PC-9 (cell line): ENCODE data around the gene DAB1. TPM values are rescaled to one million over a fixed set of nuclear protein-coding genes. Genes with fewer than 3 reads are reported as not detected.

Source experiments
- BruUV-seq: library from RNA; stranded (reverse); fragments of 400-500 nt; replicated peaks from 2 replicates; lab custom pipeline; 2021; lab: Mats Ljungman, UMichigan
- CTCF ChIA-PET: fragments of 300-600 bp; sonication (Branson Sonifier 250); formaldehyde crosslinking; loops from one replicate; lab custom pipeline; 2022; ENCODE audit warnings: antibody characterized with exemption; lab: Charles Lee
- POLR2A ChIA-PET: fragments of 300-600 bp; sonication (Branson Sonifier 250); formaldehyde crosslinking; loops from one replicate; lab custom pipeline; 2022; ENCODE audit warnings: antibody characterized with exemption; ENCODE audit not compliant: unreplicated experiment; lab: Charles Lee
- DNase-seq, 2 experiments: peaks; one replicate each; pipeline versions ENCODE4 v3.0.0 to v3.0.0-alpha.2; 2015 to 2022; ENCODE audit warnings: mixed read lengths in 1 of 2
- H2AFZ ChIP-seq: fragments of 200-600 bp; sonication (generic); 2 replicates; pipeline ENCODE4 v1.8.1; 2017; ENCODE audit warnings: antibody characterized with exemption
- H3F3A ChIP-seq: fragments of 200-600 bp; sonication (generic); 2 replicates; pipeline ENCODE4 v1.8.1; 2017; ENCODE audit warnings: antibody characterized with exemption, mild to moderate bottlenecking, low read depth; ENCODE audit not compliant: insufficient read depth
- H3K27ac ChIP-seq: fragments of 200-600 bp; sonication (generic); 2 replicates; pipeline ENCODE4 v1.6.1; 2016; ENCODE audit warnings: mixed run types
- H3K27me3 ChIP-seq: fragments of 200-600 bp; sonication (generic); 2 replicates; pipeline ENCODE4 v1.6.1; 2016; ENCODE audit warnings: low read depth, mixed run types; ENCODE audit not compliant: insufficient read depth
- H3K36me3 ChIP-seq: fragments of 200-600 bp; sonication (generic); 2 replicates; pipeline ENCODE4 v1.6.1; 2016; ENCODE audit warnings: low read depth, mixed run types
- H3K4me1 ChIP-seq: fragments of 200-600 bp; sonication (generic); replicated peaks from 2 replicates; pipeline ENCODE4 v1.6.1; 2016; ENCODE audit warnings: mixed run types; ENCODE audit not compliant: insufficient read depth
- H3K4me2 ChIP-seq: fragments of 200-600 bp; sonication (generic); 2 replicates; pipeline ENCODE4 v1.6.1; 2017; ENCODE audit warnings: mixed run types
- H3K4me3 ChIP-seq: fragments of 200-600 bp; sonication (generic); 2 replicates; pipeline ENCODE4 v1.6.1; 2016; ENCODE audit warnings: mixed run types
- H3K79me2 ChIP-seq: fragments of 200-600 bp; sonication (generic); 2 replicates; pipeline ENCODE4 v1.6.1; 2017; ENCODE audit warnings: low read depth, mixed run types
- H3K9me2 ChIP-seq: fragments of 200-600 bp; sonication (generic); 2 replicates; pipeline ENCODE4 v1.8.1; 2017; ENCODE audit warnings: mild to moderate bottlenecking; ENCODE audit not compliant: insufficient read depth
- H3K9me3 ChIP-seq: fragments of 200-600 bp; sonication (generic); 2 replicates; pipeline ENCODE4 v1.8.1; 2016; ENCODE audit warnings: low read depth; ENCODE audit not compliant: insufficient read depth
- H4K20me1 ChIP-seq: fragments of 200-600 bp; sonication (generic); 2 replicates; pipeline ENCODE4 v1.8.1; 2017; ENCODE audit not compliant: insufficient read depth
- EZH2 ChIP-seq: fragments of 200-600 bp; sonication (generic); IDR thresholded peaks from 2 replicates; pipeline ENCODE4 v1.8.0; 2017; ENCODE audit warnings: antibody characterized with exemption, low read depth
- intact Hi-C: fragments of 100-400 bp; cut with micrococcal nuclease; formaldehyde crosslinking; loops from one replicate; pipeline ENCODE4 v1.10.0; 2022; ENCODE audit not compliant: unreplicated experiment
- total RNA-seq: library from RNA; stranded (reverse); gene quantifications from 2 replicates; pipeline ENCODE4 v1.2.3, GENCODE V29; 2021
- TF ChIP-seq, protein P1 (sequence below): fragments of 200-600 bp; sonication (generic); conservative IDR thresholded peaks from 2 replicates; pipeline ENCODE4 v1.6.1; 2017; ENCODE audit warnings: mixed run types, antibody characterized with exemption, mild to moderate bottlenecking, moderate library complexity

Gene DAB1
- total RNA-seq, 1 experiment from 2014 or later, result not detected

GRCh38 chr1:57142169-57142568 is 281.7 kb downstream of the DAB1 start:
- TF ChIP-seq, protein P1, sequence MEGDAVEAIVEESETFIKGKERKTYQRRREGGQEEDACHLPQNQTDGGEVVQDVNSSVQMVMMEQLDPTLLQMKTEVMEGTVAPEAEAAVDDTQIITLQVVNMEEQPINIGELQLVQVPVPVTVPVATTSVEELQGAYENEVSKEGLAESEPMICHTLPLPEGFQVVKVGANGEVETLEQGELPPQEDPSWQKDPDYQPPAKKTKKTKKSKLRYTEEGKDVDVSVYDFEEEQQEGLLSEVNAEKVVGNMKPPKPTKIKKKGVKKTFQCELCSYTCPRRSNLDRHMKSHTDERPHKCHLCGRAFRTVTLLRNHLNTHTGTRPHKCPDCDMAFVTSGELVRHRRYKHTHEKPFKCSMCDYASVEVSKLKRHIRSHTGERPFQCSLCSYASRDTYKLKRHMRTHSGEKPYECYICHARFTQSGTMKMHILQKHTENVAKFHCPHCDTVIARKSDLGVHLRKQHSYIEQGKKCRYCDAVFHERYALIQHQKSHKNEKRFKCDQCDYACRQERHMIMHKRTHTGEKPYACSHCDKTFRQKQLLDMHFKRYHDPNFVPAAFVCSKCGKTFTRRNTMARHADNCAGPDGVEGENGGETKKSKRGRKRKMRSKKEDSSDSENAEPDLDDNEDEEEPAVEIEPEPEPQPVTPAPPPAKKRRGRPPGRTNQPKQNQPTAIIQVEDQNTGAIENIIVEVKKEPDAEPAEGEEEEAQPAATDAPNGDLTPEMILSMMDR, result no peak
- TF ChIP-seq EZH2, result no peak
- intact Hi-C loops, result no loop called here
- no TSS peak for BruUV-seq
- Histone ChIP-seq H3K27ac (no peak overlapping the region), H3K4me3 (no peak overlapping the region), H3K79me2 (no peaks in the 10 kb centered on the region), H3K27me3 (peaks cover 10% of the 10 kb centered on the region; the same call in 1 of the 2 replicates), H2AFZ (no peak overlapping the region), H4K20me1 (no peaks in the 10 kb centered on the region), H3K4me1 (no peaks in the 10 kb centered on the region), H3K4me2 (no peak overlapping the region), H3K9me3 (no peaks in the 10 kb centered on the region), H3K36me3 (no peaks in the 10 kb centered on the region), H3K9me2 (no peaks in the 10 kb centered on the region), H3F3A (no peaks in the 10 kb centered on the region)
- ChIA-PET POLR2A (no interaction called here), CTCF (interaction anchor here (0.7 kb wide), 1 partner anchor 570 kb away, joined by 3 read pairs; no protein-coding TSS in a partner anchor)
- no peak for DNase-seq

GRCh38 chr1:57138432-57139078 is 285.3 kb downstream of the DAB1 start:
- intact Hi-C loops, result no loop called here
- Histone ChIP-seq H2AFZ (no peak overlapping the region), H3K9me2 (no peaks in the 10 kb centered on the region), H3K79me2 (no peaks in the 10 kb centered on the region), H3K27ac (no peak overlapping the region), H3K9me3 (no peaks in the 10 kb centered on the region), H3K4me3 (no peak overlapping the region), H3K27me3 (peaks cover 10% of the 10 kb centered on the region; the same call in 1 of the 2 replicates), H3F3A (no peaks in the 10 kb centered on the region), H3K4me1 (no peaks in the 10 kb centered on the region), H4K20me1 (no peaks in the 10 kb centered on the region), H3K4me2 (no peak overlapping the region), H3K36me3 (no peaks in the 10 kb centered on the region)
- BruUV-seq, result no TSS peak
- POLR2A ChIA-PET, result no interaction called here
- DNase-seq, result no peak
- CTCF ChIA-PET, result no interaction called here
- no peak for TF ChIP-seq EZH2
- TF ChIP-seq, protein P1, result no peak

DNA sequence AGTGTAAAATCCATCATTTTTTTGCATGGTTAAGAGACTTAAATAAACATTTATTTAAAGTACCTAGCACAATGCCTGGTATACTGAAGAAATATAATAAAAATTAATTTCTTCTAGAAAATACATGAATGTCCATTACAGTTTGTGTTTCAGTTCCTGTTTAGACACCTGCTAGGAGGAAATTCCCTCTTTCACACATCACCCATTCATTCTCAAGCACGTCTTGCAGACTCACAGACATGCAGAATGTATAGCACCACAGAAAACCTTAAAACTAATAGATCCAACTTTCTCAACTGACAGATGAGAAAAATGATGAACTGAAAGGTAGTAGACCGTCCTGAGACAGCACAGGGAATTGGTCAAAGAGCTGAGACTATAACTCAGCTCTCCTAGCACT is 285.9 kb downstream of the DAB1 start:
- H3K79me2 ChIP-seq, result no peaks in the 10 kb centered on the region
- peaks cover 10% of the 10 kb centered on the region; the same call in 1 of the 2 replicates for H3K27me3 ChIP-seq
- ChIA-PET CTCF (no interaction called here), POLR2A (no interaction called here)
- H3K27ac ChIP-seq, result no peak overlapping the region
- H3K9me2 ChIP-seq, result no peaks in the 10 kb centered on the region
- H3F3A ChIP-seq, result no peaks in the 10 kb centered on the region
- H3K36me3 ChIP-seq, result no peaks in the 10 kb centered on the region
- TF ChIP-seq, protein P1, result no peak
- TF ChIP-seq EZH2, result no peak
- H3K4me1 ChIP-seq, result no peaks in the 10 kb centered on the region
- no peak overlapping the region for H3K4me2 ChIP-seq
- no peaks in the 10 kb centered on the region for H3K9me3 ChIP-seq
- H3K4me3 ChIP-seq, result no peak overlapping the region
- no peak overlapping the region for H2AFZ ChIP-seq
- H4K20me1 ChIP-seq, result no peaks in the 10 kb centered on the region
- intact Hi-C loops, result no loop called here
- no TSS peak for BruUV-seq
- DNase-seq, result no peak
